ENCODE data around the gene PRSS3.

DNA sequence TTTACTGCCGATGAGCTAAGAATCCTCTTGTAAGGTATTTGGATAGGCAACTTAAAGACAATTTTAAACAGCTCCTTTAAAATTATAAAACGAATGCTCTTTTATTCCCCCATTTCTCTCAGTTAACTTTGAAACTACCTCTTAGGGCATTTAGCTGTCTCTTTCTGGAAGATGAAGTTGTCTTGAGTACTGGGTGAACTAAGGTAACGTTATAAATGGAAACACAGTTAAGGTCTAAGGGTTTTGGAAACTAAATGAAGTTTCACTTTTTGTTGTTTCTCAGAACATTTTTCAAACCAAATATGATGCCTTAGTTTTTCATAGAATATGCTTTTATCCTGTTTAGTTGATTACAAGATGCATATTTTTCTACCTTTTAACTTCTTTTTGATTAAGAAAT lies 28.4 kb downstream of the PRSS3 start:
- TF ChIP-seq CTCF (optimal IDR thresholded peaks at IDR 0.05 in 1 of 3, IDR thresholded peaks at IDR 0.05 in 1 of 3, conservative IDR thresholded peaks at IDR 0.05 in 1 of 3; ENCODE audit: extremely low read depth in 1 of 3, insufficient read depth in 2 of 3, low read length in 3 of 3) = no peak
- TF ChIP-seq EZH2 (IDR thresholded peaks at IDR 0.05; ENCODE audit: low read length) = no peak
